NT2/D1 (cell line): ENCODE measurements around the gene ATG16L1.

Experiments
- DNase-seq: peaks from one replicate; pipeline ENCODE4 v3.0.0-alpha.2; 2011; ENCODE audit warnings: low read depth, low spot score
- H3K27me3 ChIP-seq: 2 replicates; pipeline ENCODE4 v1.6.0; 2011; ENCODE audit warnings: mild to moderate bottlenecking; ENCODE audit not compliant: insufficient read length, insufficient read depth
- H3K36me3 ChIP-seq: 2 replicates; pipeline ENCODE4 v1.6.1; 2011; ENCODE audit warnings: mild to moderate bottlenecking, low read length, mixed read lengths; ENCODE audit not compliant: insufficient read depth, insufficient read length
- H3K4me1 ChIP-seq: 2 replicates; pipeline ENCODE4 v1.5.1; 2011; ENCODE audit not compliant: insufficient read depth, insufficient read length
- H3K4me3 ChIP-seq: 2 replicates; pipeline ENCODE4 v1.5.1; 2011; ENCODE audit warnings: low read depth; ENCODE audit not compliant: insufficient read length
- H3K9ac ChIP-seq: 2 replicates; pipeline ENCODE4 v1.6.0; 2011; ENCODE audit warnings: low read depth; ENCODE audit not compliant: insufficient read length
- H3K9me3 ChIP-seq: 2 replicates; pipeline ENCODE4 v1.5.1; 2011; ENCODE audit warnings: mild to moderate bottlenecking, low read length; ENCODE audit not compliant: insufficient read depth
- SUZ12 ChIP-seq: IDR thresholded peaks from 2 replicates; pipeline ENCODE4 v1.6.1; 2011; ENCODE audit not compliant: insufficient read length, insufficient read depth; ENCODE audit errors: extremely low read depth
- YY1 ChIP-seq: IDR thresholded peaks from 2 replicates; pipeline ENCODE4 v1.6.1; 2011; ENCODE audit not compliant: insufficient read length, insufficient read depth
- ZNF274 ChIP-seq: IDR thresholded peaks from 2 replicates; pipeline ENCODE4 v1.6.1; 2011; ENCODE audit warnings: mild to moderate bottlenecking, low read depth, low read length

ATG16L1 gene

DNA sequence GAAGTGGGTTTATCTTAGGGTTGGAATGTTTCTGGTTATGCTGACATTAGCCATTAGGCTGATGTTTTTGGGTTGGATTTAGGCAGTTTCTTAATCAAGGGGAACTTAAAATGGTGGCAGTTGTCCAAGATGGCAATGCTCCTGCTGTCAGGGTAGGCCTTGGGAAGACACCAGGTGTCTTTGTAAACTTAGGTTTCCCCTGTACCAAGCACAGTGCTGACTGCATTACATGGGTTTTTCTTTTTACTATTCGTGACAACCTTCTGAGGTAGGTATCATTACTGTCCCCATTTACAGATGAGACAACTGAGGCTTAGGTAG lies 528 bp upstream of the ATG16L1 start:
- Histone ChIP-seq H3K27me3 (no peaks in the 10 kb centered on the region), H3K4me3 (no peak overlapping the region), H3K9me3 (peaks cover 17% of the 10 kb centered on the region), H3K4me1 (no peaks in the 10 kb centered on the region), H3K9ac (no peak overlapping the region), H3K36me3 (peaks cover 22% of the 10 kb centered on the region)
- TF ChIP-seq SUZ12 (no peak), YY1 (no peak), ZNF274 (no peak)
- no peak for DNase-seq

DNA sequence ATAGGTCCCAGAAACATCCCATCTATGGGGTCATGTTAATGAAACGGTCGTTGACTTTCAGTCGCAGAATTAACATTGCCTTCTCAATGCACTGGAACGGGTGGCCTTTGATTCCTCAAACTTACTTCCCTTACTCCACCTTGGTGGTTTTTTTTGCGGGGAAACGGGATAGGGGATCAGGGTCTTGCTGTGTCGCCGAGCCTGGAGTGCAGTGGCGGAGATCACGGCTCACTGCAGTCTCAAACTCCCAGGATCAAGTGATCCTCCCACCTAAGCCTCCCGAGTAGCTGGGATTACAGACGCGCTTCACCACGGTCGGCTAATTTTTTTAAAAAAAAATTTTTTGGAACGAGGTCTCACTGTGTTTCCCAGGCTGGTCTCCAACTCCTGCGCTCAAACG lies 754 bp downstream of the ATG16L1 start:
- no peak for DNase-seq
- H3K9me3 ChIP-seq = peaks cover 17% of the 10 kb centered on the region
- H3K4me1 ChIP-seq = no peaks in the 10 kb centered on the region
- TF ChIP-seq YY1 = no peak
- TF ChIP-seq SUZ12 = no peak
- no peak for TF ChIP-seq ZNF274
- peak overlapping the region; percentile 98 for H3K9ac ChIP-seq
- no peaks in the 10 kb centered on the region for H3K27me3 ChIP-seq
- peaks cover 35% of the 10 kb centered on the region for H3K36me3 ChIP-seq
- H3K4me3 ChIP-seq = peak overlapping the region; percentile 98

DNA sequence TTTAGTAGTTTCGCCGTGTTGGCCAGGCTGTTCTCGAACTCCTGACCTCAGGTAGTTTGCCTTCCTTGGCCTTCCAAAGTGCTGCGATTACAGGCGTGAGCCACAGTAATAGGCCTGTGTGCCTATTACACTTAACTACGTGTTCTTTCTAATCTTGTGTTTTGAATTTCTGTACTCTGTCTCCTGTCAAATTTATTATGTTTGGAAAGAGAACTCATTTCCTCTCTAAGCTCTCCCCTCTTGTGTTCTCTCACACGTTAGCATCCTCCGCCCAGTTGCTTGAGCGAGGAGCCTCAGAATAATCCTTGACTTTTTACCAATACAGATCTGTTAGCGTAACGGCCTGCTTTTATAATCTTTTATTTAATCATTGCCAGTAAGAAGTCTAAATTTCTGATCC lies 3.7 kb downstream of the ATG16L1 start:
- DNase-seq = no peak
- H3K9ac ChIP-seq = no peak overlapping the region
- no peaks in the 10 kb centered on the region for H3K4me1 ChIP-seq
- peaks cover 9% of the 10 kb centered on the region for H3K9me3 ChIP-seq
- no peaks in the 10 kb centered on the region for H3K27me3 ChIP-seq
- peaks cover 61% of the 10 kb centered on the region for H3K36me3 ChIP-seq
- no peak overlapping the region for H3K4me3 ChIP-seq
- TF ChIP-seq ZNF274 (no peak), YY1 (no peak), SUZ12 (no peak)

DNA sequence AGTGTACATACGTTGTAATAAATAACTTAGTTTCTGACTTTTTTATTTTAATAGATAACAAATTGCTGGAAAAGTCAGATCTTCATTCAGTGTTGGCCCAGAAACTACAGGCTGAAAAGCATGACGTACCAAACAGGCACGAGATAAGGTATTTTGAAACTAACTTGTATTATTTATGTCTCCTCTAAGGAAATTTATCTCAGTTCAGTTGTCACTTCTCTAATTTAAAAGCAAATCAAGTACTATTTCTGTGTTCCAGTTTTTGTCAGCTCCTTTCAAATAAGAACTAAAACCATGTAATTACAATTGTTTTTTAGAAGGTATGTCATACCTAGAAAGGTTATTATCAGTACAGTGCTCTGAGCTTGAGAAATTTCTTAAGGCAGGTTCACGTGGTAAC lies 4.6 kb downstream of the ATG16L1 start:
- no peak for DNase-seq
- no peak overlapping the region for H3K9ac ChIP-seq

DNA sequence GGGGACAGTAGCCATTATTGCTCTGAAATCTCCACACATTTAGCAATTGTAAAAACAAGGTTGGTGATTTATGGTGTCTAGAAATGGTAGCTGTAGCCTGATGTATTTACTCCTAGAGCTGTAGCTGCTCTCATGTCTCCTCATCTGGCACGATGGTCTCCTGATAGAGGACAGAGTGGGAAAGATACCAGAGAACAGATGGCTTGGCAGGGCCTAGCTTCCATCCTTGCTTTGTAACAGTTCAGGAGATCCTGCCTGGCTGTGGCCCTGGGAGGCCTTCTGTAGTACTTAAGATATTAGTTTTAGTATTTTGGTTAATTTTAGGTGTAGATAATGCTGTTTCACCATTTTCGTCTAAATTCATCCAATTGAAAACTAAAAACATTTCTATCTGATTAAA lies 6.7 kb downstream of the ATG16L1 start:
- TF ChIP-seq ZNF274 (no peak), YY1 (no peak), SUZ12 (no peak)
- no peak overlapping the region for H3K4me3 ChIP-seq
- no peak overlapping the region for H3K9ac ChIP-seq
- no peaks in the 10 kb centered on the region for H3K4me1 ChIP-seq
- H3K9me3 ChIP-seq = no peaks in the 10 kb centered on the region
- peaks cover 90% of the 10 kb centered on the region for H3K36me3 ChIP-seq
- no peak for DNase-seq
- no peaks in the 10 kb centered on the region for H3K27me3 ChIP-seq

More for the DNA sequence above, 4.6 kb downstream of the ATG16L1 start:
- no peak for TF ChIP-seq ZNF274
- TF ChIP-seq SUZ12 = no peak
- peaks cover under 1% of the 10 kb centered on the region; the same call in 1 of the 2 replicates for H3K9me3 ChIP-seq
- no peaks in the 10 kb centered on the region for H3K27me3 ChIP-seq
- H3K36me3 ChIP-seq = peaks cover 69% of the 10 kb centered on the region
- H3K4me1 ChIP-seq = no peaks in the 10 kb centered on the region
- no peak overlapping the region for H3K4me3 ChIP-seq

DNA sequence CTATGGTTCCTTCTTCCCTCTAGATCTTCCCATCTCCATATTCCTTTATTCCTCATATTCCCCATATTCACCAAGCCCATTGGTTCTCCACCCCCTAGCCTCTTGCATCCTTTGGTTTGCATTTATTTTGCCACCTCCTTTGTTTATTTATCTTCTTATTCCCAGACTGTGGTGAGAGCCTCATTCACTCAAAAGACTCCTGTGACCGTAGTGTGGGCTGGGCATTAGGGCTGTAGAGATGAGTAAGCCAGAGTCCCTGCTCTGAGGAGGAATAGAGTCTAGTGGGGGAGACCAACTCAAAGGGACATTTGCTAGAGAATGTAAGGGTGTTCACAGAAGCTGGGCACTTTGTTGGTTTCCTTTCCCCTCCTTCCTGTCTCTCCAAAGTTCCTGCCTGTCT lies 8.3 kb downstream of the ATG16L1 start:
- H3K36me3 ChIP-seq = peaks cover 93% of the 10 kb centered on the region
- no peak overlapping the region for H3K9ac ChIP-seq
- H3K27me3 ChIP-seq = no peaks in the 10 kb centered on the region
- no peak for DNase-seq
- H3K4me1 ChIP-seq = no peaks in the 10 kb centered on the region
- no peaks in the 10 kb centered on the region for H3K9me3 ChIP-seq
- no peak overlapping the region for H3K4me3 ChIP-seq
- no peak for TF ChIP-seq YY1

DNA sequence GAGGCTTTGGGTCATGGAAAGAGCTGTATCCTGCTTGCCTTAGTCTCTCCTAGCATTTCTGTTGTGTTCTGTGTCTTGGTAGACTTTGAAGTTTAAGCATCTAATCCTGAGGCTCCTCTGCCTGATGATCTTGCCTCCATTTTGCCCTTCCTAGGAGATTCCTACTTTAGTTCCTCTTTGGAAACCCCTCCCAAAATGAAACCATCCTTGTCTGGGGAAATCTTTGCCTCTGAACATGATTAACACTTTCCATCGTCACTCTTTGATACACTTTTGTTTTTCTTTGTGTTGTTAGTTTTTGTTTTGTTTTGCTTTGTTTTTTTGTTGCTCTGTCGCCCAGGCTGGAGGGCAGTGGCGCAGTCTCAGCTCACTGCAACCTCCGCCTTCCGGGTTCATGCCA lies 9.2 kb downstream of the ATG16L1 start:
- no peaks in the 10 kb centered on the region for H3K4me1 ChIP-seq
- H3K36me3 ChIP-seq = peaks cover 93% of the 10 kb centered on the region
- TF ChIP-seq ZNF274 (no peak), YY1 (no peak), SUZ12 (no peak)
- no peak for DNase-seq
- H3K9me3 ChIP-seq = no peaks in the 10 kb centered on the region
- no peak overlapping the region for H3K4me3 ChIP-seq
- H3K27me3 ChIP-seq = no peaks in the 10 kb centered on the region
- no peak overlapping the region for H3K9ac ChIP-seq
